GM21367 (cell line): ENCODE results near the gene COL13A1.

Experiments used
- ATAC-seq: cut with Tn5 transposase; IDR thresholded peaks from one replicate; pipeline ENCODE4 v1.9.1; 2021; ENCODE audit not compliant: unreplicated experiment

The COL13A1 gene

GRCh38 chr10:69883310-69884023 lies 81.8 kb downstream of the COL13A1 start:
- ATAC-seq, result no peak

- ATAC-seq, result no peak
Observed at GRCh38 chr10:69884024-69884367, 82.3 kb downstream of the COL13A1 start.

- no peak for ATAC-seq
Observed at GRCh38 chr10:69884686-69885085, 83.0 kb downstream of the COL13A1 start.

- no peak for ATAC-seq
Observed at GRCh38 chr10:69885379-69886013, 83.8 kb downstream of the COL13A1 start.

- no peak for ATAC-seq
Observed at GRCh38 chr10:69888882-69889584, 87.3 kb downstream of the COL13A1 start.

GRCh38 chr10:69890065-69890847 lies 88.5 kb downstream of the COL13A1 start:
- ATAC-seq, result no peak

GRCh38 chr10:69891057-69891617 lies 89.4 kb downstream of the COL13A1 start:
- ATAC-seq, result no peak

GRCh38 chr10:69892406-69892805 lies 90.7 kb downstream of the COL13A1 start:
- no peak for ATAC-seq

- no peak for ATAC-seq
Observed at GRCh38 chr10:69892816-69893215, 91.1 kb downstream of the COL13A1 start.

GRCh38 chr10:69893271-69893900 lies 91.7 kb downstream of the COL13A1 start:
- no peak for ATAC-seq

GRCh38 chr10:69894156-69894555 lies 92.5 kb downstream of the COL13A1 start:
- no peak for ATAC-seq

- ATAC-seq, result no peak
Observed at GRCh38 chr10:69895759-69896158, 94.1 kb downstream of the COL13A1 start.

- no peak for ATAC-seq
Observed at GRCh38 chr10:69896606-69897231, 95.0 kb downstream of the COL13A1 start.

- ATAC-seq, result no peak
Observed at GRCh38 chr10:69897432-69897831, 95.7 kb downstream of the COL13A1 start.

- ATAC-seq, result no peak
Observed at GRCh38 chr10:69897999-69898398, 96.3 kb downstream of the COL13A1 start.

GRCh38 chr10:69898524-69898923 lies 96.8 kb downstream of the COL13A1 start:
- ATAC-seq, result no peak

- ATAC-seq, result no peak
Observed at GRCh38 chr10:69898941-69899340, 97.2 kb downstream of the COL13A1 start.

GRCh38 chr10:69899727-69900595 lies 98.3 kb downstream of the COL13A1 start:
- ATAC-seq, result no peak

- no peak for ATAC-seq
Observed at GRCh38 chr10:69901022-69901421, 99.3 kb downstream of the COL13A1 start.
